ENCODE measurements around the gene NAT9. TPM values are rescaled to one million over a fixed set of nuclear protein-coding genes. Genes with fewer than 3 reads are reported as not detected.

Gene NAT9
- total and polyA plus RNA-seq, 9 donors = 19.7 to 87.0 (median 56.5) TPM

GRCh38 chr17:74740641-74741387, 35.3 kb downstream of the NAT9 start:
- intact Hi-C loops (cut with DNase I) = loop anchor here in 1 of 4 donors (5.0 to 10.0 kb wide), 3 partner anchors 126 to 526 kb away; partner anchors contain the start of gene TTYH2
- 80 to 87% (median 83%) methylated on average over 16 to 17 of the region's 17 CpGs for WGBS, 3 donors
- TF ChIP-seq CTCF (IDR thresholded peaks at IDR 0.05) (no peak), EP300 (IDR thresholded peaks at IDR 0.05) (no peak), POLR2A (IDR thresholded peaks at IDR 0.05) (no peak)
- Histone ChIP-seq H3K36me3 (no peaks in the 10 kb centered on the region), H3K4me3 (no peak overlapping the region), H3K27me3 (no peaks in the 10 kb centered on the region), H3K9me3 (no peaks in the 10 kb centered on the region), H3K27ac (no peak overlapping the region), H3K4me1 (ENCODE audit: insufficient read depth) (peaks cover 12% of the 10 kb centered on the region)
- DNase-seq = no peak

- Histone ChIP-seq H3K27me3 (no peaks in the 10 kb centered on the region), H3K36me3 (no peaks in the 10 kb centered on the region), H3K9me3 (no peaks in the 10 kb centered on the region), H3K4me1 (ENCODE audit: insufficient read depth) (peaks cover 12% of the 10 kb centered on the region), H3K4me3 (no peak overlapping the region), H3K27ac (no peak overlapping the region)
- intact Hi-C loops (cut with DNase I) = loop anchor here in 1 of 4 donors (5.0 to 10.0 kb wide), 3 partner anchors 127 to 525 kb away; partner anchors contain the start of gene TTYH2
- no peak for TF ChIP-seq EP300 (IDR thresholded peaks at IDR 0.05)
- no peak for TF ChIP-seq CTCF (IDR thresholded peaks at IDR 0.05)
- no peak for TF ChIP-seq POLR2A (IDR thresholded peaks at IDR 0.05)
- 91 to 93% (median 92%) methylated on average over 6 of the region's 6 CpGs for WGBS, 3 donors
- no peak for DNase-seq
Measured at GRCh38 chr17:74740173-74740572, 36.0 kb downstream of the NAT9 start.

GRCh38 chr17:74739227-74739831, 36.8 kb downstream of the NAT9 start:
- intact Hi-C loops (cut with DNase I) = no loop called here
- 84 to 86% (median 84%) methylated on average over 12 of the region's 12 CpGs for WGBS, 3 donors

More at GRCh38 chr17:74739227-74739831, 36.8 kb downstream of the NAT9 start:
- Histone ChIP-seq H3K27me3 (no peaks in the 10 kb centered on the region), H3K9me3 (no peaks in the 10 kb centered on the region), H3K27ac (no peak overlapping the region), H3K4me1 (ENCODE audit: insufficient read depth) (peaks cover 12% of the 10 kb centered on the region), H3K36me3 (no peaks in the 10 kb centered on the region), H3K4me3 (no peak overlapping the region)
- no peak for DNase-seq
- no peak for TF ChIP-seq EP300 (IDR thresholded peaks at IDR 0.05)
- no peak for TF ChIP-seq POLR2A (IDR thresholded peaks at IDR 0.05)
- TF ChIP-seq CTCF (IDR thresholded peaks at IDR 0.05) = no peak
